Suppressor macrophage (primary cell): Measurements from ENCODE around the gene HHIP.
A peak's percentile ranks its signal among the peaks of the same experiment; 100 is the strongest.
"Not testable (repeated sequence)": the region's sequence is repeated elsewhere in the genome, so short reads cannot be mapped to it uniquely, and the experiment has no call there.

ENCODE experiments used
- DNase-seq, 4 experiments: peaks; one replicate each; pipeline ENCODE4 v3.0.0-alpha.2; 2020 to 2022

Gene HHIP

DNA sequence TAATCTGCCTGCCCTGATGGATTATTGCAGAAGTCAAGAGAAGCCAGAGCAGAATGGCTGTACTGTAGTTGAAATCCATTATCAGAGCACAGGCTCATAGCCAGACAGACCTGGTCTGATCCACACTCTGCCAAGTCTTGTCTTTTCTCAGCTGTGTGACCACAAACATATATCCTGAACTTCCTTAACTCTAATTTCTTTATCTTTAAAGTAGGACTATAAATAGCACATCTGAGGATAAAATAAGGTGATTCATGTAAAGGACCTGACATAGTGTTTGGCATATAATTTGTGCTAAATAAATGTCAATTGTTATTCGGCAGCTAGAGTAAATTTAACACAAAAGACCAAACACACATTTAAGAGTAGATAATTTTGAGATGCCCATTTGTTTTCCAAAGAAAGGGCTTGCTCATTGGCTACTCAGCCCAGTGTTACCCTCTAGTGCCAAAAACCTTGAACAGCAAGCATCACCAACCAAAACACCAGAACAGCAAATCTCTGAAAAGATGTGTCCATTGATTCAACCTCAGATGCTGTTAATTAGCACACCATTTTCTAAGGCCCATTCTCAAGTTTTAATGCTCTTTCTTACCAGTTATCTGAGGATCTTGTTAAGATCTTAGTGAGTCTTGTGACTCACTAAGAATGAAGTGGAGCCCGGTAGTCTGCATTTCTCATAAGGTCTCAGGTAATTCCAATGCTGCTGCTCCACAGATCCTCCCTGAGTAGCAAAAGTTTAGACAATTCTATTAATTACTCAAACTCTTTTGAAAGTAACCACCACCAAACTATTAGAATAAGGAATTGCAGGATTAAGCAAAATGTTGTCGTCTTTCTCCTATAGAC is 108.8 kb downstream of the HHIP start:
- peak in 1 of 4 experiments; percentile 1 for DNase-seq

DNA sequence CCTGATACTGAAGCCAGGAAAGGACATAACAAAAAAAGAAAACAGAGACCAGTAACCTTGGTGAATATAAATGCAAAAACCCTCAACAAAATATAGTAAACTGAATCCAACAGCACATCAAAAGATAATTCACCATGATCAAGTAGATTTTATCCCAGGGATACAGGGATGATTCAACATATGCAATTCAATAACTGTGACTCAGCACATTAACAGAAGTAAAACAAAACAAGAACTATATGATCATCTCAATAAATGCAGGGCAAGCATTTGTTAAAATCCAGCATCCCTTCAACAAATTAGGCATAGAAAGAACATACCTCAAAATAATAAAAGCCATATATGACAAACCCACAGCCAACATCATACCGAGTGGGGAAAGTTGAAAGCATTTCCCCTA is 112.0 kb downstream of the HHIP start:
- no peak for DNase-seq

DNA sequence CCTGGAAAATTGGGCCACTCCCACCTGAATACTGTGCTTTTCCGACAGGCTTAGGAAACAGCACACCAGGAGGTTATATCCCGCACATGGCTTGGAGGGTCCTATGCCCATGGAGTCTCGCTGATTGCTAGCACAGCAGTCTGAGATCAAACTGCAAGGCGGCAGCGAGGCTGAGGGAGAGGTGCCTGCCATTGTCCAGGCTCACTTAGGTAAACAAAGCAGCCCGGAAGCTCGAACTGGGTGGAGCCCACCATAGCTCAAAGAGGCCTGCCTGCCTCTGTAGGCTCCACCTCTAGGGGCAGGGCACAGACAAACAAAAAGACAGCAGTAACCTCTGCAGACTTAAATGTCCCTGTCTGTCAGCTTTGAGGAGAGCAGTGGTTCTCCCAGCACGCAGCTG is 122.9 kb downstream of the HHIP start:
- DNase-seq, result not testable (repeated sequence)

DNA sequence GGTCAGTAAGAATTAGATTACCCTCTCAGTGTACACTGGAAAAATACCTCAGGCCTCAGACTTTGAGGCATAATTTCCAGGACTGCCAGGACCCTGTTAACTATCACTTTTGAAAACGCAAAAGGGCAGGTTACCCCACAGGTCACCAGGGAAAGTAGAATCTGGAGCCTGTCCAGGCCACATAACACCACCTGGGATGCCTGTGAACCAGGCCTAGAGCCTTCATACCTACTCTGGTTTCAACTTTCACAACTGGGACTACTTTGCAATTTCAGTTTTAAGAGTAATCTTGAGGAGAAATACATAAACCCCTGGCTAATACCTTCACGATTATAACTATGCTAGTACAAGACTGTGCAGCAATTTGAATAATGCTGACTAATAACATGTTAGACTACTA is 132.4 kb downstream of the HHIP start:
- no peak for DNase-seq

DNA sequence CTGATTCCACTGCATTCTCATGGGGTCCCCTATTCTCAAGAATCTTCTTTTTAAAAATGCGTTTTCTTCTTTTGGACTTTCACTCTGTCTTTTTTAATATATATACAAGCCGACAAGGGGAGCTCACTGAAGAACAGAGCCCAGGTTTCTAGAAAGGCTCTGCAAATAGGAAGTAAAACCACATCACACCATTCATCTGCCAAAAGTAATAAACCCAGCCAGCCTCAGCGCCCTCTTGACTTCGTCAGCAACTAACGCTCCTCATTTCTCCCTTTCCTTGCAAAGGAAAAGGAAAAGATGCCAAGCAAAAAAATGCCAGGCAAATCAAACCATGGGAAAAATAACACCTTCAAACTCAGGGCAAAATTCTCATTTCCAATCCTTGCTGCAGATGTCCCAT is 136.4 kb downstream of the HHIP start:
- DNase-seq, result no peak

DNA sequence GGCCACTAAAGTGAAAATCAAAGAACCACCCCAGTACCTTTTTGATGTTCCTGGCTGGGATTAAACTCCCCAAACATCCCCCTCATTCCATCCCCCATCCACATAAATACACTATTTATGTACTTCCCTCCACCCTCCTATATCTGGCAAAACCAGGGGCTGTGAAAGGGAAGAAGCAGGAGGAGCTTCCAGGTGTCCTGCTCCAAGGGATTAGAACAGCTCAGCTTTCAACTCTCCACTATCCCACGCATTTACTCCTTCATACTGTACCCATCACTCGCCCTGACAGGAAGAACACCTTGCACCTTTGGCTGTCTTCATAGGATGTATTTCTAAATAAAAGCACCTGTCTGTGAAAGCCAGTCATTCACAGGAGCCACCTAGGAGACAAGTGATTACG is 140.0 kb downstream of the HHIP start:
- DNase-seq, result no peak

DNA sequence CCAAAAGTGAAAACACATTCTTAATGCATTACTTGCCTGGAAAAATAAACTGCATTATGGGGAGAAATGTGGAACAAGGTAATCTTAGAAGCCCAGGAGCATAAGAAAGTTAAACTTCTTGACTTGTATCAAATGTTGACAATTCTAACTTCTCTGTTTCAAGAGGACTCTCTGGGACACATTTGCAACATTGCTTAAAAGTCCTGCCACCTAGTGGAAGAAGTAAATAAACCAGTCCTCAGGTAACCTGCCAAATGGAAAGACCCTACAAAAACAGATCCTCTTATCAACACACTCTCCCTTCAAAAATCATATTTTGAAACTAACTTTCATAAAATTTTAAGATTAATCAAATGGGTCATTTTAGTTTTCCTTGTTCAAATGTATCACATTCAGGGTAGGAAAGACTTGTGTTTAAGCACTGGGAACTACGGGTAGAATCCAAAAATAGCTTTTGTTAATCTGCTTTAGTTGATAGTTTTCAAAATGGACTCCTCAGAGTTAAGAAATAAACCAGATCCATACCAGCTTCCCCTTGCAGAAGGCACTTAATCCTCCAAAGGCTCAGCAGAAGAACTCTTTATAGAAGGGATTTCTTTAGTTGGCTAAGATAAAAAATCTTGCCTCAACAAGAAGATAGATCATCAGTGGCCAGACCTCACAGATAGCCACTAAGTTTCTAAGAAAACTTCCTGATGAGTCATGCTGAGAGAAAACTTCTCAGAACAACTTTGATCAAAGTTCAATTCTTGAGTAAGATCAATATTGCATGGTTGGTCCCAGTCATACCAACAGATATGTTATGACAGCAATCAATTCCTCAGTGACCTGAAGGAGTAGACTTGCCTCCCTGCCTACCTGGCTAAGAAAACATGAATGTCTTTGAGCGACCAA is 141.7 kb downstream of the HHIP start:
- peak; percentile 1 to 51 (median 24) for DNase-seq

DNA sequence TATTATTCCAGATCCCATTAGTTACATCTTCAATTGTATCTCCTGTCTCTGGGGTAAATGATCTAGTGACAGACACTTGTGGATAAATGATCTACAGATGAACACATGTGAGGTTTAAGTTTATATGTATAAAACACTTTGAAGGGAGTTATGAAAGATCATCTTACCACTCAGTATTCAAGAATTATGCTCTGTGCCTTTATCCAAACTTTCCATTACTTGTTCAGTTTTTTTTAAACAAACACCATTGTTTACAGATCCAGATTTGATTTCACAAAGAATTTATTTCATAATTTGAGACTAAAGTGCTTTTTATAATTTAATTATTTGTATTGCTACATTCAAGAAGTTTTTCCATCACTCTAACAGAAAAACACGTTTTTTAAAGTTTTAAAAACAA is 142.5 kb downstream of the HHIP start:
- no peak for DNase-seq

DNA sequence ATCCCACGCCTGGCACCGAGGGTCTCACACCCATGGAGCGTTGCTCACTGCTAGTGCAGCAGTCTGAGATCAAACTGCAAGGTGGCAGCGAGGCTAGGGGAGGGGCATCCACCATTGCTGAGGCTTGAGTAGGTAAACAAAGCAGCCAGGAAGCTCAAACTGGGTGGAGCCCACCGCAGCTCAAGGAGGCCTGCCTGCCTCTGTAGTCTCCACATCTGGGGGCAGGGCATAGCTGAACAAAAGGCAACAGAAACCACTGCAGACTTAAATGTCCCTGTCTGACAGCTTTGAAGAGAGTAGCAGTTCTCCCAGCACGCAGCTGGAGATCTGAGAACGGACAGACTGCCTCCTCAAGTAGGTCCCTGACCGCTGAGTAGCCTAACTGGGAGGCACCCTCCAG is 146.0 kb downstream of the HHIP start:
- DNase-seq, result not testable (repeated sequence)
